GM21515 (cell line): ENCODE data around the gene LILRA2.
"Not testable (repeated sequence)": the region's sequence is repeated elsewhere in the genome, so short reads cannot be mapped to it uniquely, and the experiment has no call there.

Source experiments
- ATAC-seq: cut with Tn5 transposase; IDR thresholded peaks from one replicate; pipeline ENCODE4 v1.9.1; 2021; ENCODE audit not compliant: unreplicated experiment

Gene LILRA2

DNA sequence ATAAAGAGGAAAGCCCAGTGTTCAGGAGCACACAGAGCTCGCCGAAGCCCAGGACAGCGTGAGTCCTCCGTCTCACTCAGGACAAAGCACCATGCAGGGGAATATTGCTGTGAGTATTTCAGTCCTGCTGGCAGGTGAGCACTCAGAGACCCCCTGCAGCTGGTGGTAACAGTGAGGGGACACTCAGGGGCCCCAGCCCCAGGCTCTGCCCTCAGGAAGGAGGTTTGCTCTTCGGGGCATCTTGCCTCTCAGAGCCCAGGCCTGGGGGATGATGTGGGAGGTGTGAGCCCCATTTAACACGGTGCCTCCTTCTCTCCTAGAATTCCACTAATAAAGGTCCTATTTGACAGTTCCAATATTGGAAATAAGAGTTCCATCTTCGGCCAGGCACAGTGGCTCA, 34.6 kb downstream of the LILRA2 start:
- no peak for ATAC-seq

DNA sequence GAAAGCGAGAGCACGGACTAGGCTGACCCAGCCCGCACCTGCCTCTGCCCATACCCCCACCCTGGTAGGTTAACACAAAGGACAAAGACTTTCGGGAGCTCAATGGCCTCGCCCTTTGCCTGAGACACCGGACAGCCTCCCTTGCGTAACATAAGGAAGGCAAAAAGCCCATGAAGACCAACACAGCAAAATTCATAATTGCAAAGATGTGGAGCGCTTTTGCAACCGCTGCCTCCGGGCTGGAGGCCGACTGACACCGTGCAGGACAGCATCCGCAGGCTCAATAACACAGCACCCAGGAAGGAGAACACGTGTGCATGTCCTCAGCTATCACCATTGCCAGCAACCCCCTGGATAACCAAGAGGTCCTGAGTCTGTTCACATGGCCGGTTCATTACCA, 35.2 kb downstream of the LILRA2 start:
- no peak for ATAC-seq

DNA sequence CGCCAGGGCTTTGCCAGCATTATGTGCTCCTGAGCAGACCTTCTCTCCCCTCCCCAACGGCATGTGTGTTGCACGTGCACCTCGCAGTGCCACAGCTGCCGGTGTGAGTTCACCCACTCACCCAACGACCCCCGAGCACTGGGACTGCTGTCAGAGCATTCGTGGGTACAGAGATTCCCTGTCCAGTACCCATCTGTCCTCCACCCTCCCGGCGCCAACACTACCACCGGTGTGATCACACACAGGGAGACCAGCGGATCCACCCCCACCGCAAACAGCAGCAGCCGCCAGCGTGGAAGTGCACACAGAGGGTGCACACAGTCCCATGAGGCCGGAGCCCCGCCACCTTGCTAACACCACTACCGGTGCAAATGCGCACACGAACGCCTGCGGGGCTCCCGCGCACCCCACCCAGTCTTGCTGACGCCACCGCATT, 35.8 kb downstream of the LILRA2 start:
- no peak for ATAC-seq

DNA sequence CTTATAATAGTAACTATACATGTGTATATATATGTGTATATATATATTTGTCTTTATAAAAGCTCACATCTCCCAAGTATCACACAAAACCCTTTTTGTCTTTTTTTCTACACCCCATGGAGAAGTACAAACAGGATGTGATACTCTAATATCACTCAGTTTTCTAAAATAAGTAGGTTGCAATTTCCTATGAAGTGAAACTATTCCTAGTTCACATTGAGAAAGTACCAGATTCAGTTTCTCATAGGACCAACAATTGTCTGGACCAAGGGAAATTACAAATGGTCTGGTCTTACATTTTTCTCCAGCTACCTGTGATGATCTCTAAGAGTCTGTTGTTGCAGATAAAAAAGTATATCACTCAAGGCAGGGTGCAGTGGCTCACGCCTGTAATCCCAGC, 38.8 kb downstream of the LILRA2 start:
- ATAC-seq: no peak

DNA sequence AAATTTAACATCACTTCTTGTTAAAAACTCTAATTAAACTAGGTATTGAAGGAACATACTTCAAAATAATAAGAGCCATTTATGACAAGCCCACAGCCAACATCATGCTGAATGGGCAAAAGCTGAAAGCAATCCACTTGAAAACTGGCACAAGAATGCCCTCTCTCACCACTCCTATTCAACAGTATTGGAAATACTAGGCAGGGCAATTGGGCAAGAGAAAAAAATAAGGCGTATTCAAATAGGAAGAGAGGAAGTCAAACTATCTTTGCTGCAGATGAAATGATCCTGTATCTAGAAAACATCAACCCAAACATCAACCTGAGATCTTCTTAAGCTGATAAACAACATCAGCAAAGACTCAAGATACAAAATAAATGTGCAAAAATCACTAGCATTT, 41.1 kb downstream of the LILRA2 start:
- ATAC-seq: no peak

DNA sequence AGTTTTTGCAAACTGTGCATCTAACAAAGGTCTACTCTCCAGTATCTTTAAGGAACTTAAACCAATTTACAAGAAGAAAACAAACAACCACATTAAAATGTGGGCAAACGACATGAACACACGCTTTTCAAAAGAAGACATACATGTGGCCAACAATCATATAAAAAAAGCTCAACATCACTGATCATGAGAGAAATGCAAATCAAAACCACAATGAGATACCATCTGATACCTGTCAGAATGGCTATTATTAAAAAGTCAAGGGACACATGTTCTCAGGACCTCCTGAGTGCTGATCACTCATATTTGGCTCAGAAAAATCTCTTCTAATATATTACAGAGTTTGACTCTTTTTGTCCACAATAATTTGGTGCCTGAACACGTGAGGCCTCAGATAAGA, 42.5 kb downstream of the LILRA2 start:
- ATAC-seq: peak; percentile 27

DNA sequence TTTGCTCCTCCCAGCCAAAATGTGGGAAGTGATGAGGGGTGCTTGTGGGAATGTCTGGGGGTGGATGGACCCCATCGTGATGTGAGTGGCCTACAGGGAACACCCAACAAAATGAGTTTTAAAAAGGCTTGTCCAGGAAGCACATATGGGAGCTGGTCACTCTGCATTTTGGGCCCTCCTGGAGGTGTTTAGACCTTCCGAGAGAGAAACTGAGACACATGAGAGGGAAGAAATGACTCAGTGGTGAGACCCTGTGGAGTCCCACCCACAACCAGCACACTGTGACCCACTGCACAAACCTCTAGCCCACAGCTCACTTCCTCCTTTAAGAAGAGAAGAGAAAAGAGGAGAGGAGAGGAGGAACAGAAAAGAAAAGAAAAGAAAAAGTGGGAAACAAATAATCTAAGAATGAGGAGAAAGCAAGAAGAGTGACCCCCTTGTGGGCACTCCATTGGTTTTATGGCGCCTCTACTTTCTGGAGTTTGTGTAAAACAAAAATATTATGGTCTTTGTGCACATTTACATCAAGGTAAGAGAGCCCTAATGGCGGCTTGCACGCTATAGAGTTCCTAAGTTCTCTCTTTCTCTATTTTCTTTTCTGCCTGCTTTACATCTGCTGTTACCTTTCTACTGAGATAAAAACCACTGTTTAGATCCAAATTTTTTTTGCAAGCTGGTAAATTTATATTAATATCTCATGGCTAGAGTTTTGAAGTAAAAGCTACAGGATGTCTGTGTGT, 43.4 kb downstream of the LILRA2 start:
- peak; percentile 82 for ATAC-seq

DNA sequence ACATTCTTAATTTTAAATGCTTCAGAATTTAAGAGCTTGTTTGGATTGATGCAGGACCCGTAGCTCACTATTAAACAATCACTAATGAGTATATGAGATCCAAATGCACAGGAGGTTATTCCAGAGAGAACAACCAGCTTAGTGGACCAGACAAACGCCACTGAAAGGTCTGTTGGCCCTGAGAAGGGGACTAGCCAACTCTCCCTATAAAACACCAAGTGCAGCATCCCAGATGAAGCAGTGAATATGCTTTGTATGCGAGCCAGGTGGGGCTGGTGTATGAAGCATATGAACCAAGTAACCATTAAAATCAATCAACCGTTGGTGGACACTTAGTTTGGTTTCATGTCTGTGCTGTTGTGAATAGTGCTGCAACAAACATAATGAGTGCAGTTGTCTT, 46.9 kb downstream of the LILRA2 start:
- no peak for ATAC-seq

DNA sequence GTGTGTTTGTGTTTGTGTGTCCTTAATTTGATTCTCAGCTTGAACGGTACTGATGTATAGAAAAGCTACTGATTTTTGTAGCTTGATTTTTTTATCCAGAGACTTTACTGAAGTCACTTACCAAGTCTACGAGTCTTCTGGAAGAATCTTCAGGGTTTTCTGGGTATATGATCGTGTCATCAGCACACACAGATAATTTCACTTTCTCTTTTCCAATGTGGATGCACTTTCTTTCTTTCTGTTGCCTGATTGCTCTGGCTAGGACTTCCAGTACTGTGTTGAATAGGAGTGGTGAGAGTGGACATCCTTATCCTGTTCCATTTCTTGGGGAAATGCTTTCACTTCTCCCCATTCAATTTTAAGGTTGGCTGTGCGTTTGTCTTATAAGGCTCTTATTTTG, 48.8 kb downstream of the LILRA2 start:
- ATAC-seq: no peak

DNA sequence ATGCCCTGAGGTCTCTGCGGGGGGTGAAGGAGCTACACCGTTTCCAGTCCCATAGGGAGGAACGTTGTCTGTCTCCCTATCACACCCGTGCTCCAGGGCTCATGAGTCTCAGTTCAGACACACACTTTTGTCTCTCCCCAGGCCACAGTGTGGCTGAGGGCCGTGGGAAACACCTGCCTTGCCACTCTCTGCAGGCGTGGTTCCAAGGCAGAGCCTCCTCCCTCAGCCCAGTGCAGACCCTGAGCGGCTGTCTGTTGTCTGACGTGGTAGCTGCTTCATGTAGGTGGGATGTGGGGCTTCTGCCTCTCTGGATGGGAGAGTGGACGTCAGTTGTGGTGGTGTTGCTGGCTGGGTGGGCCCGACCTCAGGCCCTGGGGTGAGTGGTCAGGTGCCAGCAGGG, 50.6 kb downstream of the LILRA2 start:
- ATAC-seq: not testable (repeated sequence)

DNA sequence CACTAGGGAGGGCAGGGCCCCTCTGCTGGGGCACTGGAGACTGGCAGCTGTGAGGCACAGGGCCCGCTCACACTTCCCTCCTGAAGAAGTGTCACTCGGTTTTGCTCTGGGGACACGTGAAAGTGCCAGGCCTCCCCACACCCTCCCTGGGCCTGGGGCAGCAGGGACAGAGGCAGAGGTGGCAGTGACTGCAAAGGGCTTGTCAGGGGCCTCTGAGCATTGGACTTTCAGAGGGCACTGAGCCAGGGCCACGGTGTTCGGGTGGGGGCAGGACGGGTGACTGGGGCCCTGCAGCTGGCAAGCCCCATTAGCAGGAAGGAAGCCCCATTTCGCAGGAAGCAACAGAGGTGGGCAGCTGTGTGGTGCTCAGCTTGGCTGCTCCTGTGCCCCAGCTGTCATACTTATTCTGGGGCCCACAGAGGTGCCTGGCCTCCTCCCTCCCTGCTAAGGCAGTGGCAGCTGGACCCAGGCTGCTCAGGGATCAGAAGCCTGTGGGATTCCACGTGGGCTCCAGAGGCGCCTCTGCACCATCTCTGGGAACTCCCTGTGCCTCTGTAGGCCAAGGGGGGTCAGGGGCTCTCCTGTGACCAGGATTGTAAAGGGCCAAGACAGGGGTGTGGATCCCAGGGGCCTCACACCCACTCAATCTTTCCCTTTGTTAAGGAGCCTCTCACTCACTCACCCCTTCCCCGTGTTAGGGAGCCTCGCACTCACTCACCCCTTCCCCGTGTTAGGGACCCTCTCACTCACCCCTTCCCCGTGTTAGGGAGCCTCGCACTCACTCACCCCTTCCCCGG, 51.5 kb downstream of the LILRA2 start:
- not testable (repeated sequence) for ATAC-seq

DNA sequence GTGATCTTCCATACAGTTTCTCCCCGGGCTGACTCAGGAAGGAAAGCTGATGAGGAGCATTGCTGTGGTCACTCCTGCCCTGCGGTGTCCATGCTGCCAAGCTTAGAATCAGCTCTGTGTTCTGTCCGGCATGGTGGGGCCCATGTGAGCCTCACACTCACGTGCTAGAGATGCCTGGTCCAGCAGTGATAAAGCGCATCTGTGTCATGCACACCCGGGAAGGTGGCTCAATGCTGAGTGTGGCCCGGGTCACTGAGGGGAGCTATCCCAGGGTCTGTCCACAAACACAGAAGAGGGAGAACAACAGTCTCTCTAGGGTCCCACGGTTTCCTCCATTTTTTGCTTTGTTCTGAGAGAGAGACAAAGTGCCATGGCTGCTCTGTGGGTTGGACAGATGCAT, 53.2 kb downstream of the LILRA2 start:
- ATAC-seq: no peak

DNA sequence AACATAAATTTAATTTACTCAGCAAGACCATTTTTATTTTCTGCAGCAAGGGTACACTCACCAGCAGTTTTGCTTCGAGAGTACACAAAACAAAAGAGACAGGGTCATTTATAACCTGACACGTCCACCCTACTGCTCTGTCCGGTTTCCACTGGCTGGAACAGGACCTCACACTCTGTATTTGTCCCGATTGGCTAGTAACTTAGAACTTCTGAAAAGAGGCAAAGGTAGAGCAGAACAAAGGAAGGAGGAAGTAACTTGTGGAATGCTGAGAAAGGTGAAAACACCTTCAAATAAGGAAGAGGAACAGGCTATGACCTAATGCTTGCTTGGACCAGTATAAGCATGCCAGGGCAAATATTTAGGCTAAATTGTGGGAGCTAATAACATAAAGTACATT, 54.3 kb downstream of the LILRA2 start:
- not testable (repeated sequence) for ATAC-seq

DNA sequence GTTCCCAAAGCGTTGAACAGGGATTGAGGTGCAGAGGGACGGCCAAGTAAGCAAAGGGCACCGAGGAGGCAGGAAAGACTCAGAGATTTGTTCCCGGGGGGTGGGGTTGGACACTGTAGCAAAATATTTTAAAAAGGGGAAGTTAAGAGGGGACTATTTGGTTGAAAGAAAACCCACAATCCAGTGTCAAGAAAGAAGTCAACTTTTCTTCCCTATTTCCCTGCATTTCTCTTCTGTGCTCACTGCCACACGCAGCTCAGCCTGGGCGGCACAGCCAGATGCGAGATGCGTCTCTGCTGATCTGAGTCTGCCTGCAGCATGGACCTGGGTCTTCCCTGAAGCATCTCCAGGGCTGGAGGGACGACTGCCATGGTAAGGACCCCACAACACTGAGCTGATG, 56.7 kb downstream of the LILRA2 start, which contains the start of gene LILRB1:
TSS of gene LILRB1 (plus strand) at position 223 of the 400 bp plus-strand sequence. CDS start 590 bp downstream, outside the sequence.
- ATAC-seq: not testable (repeated sequence)

DNA sequence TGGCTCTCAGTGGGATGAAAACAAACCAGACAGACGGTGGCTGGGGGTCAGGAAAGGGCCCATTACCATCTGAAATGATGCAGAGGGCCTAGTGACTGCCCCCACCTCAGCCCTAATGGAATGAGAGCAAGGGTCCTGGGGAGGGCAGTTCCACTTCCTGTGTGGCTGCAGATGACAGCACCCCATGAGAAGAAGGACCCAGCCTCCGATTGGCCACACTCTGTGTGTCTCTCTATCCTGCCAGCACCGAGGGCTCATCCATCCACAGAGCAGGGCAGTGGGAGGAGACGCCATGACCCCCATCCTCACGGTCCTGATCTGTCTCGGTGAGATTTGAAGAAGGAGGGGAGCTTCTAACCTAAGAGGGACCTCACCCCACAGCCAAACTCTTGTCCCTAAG, 57.2 kb downstream of the LILRA2 start:
- no peak for ATAC-seq

DNA sequence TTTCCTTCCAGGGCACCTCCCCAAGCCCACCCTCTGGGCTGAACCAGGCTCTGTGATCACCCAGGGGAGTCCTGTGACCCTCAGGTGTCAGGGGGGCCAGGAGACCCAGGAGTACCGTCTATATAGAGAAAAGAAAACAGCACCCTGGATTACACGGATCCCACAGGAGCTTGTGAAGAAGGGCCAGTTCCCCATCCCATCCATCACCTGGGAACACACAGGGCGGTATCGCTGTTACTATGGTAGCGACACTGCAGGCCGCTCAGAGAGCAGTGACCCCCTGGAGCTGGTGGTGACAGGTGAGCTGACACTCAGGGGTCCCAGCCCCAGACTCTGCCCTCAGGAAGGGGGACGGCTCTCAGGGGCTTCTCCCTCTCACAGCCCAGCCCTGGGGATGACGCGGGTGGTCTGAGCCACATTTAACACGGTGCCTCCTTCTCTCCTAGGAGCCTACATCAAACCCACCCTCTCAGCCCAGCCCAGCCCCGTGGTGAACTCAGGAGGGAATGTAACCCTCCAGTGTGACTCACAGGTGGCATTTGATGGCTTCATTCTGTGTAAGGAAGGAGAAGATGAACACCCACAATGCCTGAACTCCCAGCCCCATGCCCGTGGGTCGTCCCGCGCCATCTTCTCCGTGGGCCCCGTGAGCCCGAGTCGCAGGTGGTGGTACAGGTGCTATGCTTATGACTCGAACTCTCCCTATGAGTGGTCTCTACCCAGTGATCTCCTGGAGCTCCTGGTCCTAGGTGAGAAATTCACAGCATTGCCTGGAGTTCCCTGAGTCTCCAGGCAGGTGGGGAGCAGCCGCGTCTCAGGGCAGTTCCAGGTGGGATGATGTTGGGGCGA, 58.1 kb downstream of the LILRA2 start:
- not testable (repeated sequence) for ATAC-seq

DNA sequence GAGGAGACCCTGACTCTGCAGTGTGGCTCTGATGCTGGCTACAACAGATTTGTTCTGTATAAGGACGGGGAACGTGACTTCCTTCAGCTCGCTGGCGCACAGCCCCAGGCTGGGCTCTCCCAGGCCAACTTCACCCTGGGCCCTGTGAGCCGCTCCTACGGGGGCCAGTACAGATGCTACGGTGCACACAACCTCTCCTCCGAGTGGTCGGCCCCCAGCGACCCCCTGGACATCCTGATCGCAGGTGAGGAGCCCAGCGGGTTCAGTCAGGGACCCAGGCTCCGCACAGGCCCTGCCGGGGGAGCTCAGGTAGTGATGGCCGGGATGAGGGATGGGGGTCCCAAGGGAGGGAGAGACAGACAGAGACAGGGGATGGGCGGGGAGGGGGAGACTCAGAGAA, 58.9 kb downstream of the LILRA2 start:
- ATAC-seq: not testable (repeated sequence)

DNA sequence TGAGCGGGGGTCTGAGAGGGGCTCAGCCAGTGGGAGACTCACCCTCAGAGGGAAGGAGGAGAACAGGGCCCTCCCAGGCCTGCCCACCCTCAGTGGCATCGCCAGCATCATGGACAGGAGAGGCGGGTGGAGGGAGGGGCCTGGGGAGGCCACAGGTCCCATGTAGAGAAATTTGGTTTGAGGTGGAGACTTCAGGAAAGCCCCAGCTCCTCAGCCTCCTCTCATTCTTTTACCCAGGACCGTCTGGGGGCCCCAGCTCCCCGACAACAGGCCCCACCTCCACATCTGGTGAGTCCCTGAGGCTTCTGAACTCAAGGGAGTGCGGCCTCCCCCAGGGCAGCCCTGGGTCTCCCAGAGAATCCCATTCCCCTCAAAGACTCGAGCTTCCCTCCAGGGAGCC, 59.8 kb downstream of the LILRA2 start:
- ATAC-seq: no peak

DNA sequence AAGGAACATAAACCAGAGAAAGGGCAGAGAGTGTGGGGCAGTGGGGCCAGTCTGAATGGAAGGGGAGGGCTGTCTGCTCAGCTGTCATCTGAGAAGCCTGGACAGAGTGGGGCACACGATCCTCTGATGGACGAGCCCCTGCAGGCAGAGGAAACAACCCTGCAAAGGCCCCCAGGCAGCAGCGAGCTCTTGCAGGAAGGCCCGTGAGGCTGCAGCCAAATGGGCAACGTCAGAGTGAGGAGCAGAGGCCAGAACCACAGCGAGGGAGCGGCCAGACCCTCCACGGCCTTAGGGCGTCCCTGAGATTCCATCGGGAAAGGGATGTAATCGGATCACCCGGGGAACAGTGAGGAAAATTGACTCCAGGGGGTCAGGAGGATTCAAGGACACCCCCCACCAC, 62.5 kb downstream of the LILRA2 start:
- not testable (repeated sequence) for ATAC-seq

DNA sequence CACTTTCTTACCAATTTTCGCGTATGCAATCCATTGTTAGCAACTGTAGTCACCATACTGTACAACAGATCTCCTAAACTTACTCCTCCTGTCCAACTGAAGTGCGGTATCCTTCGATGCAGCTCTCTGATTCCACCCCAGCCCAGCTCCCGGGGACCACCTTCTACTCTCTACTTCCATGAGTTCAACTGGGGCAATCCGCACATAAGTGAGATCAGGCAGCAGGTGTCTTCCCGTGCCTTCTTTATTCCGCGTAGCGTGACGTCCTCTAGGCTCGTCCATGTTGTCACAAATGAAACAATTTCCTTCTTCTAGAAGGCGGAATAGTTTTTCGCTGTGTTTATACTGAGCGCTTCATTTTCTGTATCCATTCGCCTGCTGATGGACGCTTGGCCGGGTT, 65.1 kb downstream of the LILRA2 start:
- ATAC-seq: no peak
